SU-DHL-6 (cell line): ENCODE data around the gene DCLK1.

Source experiments
- H2AFZ ChIP-seq: fragments of 200-600 bp; sonication (generic); 2 replicates; pipeline ENCODE4 v1.6.1; 2014; ENCODE audit warnings: low read depth, mild to moderate bottlenecking, moderate library complexity, mixed read lengths, antibody characterized with exemption, low read length; ENCODE audit not compliant: severe bottlenecking
- H3F3A ChIP-seq: fragments of 200-600 bp; shearing (Covaris generic); 2 replicates; pipeline ENCODE4 v1.6.0; 2016; ENCODE audit warnings: antibody characterized with exemption, mild to moderate bottlenecking; ENCODE audit not compliant: insufficient read depth
- H3K27ac ChIP-seq: fragments of 200-600 bp; sonication (generic); 2 replicates; pipeline ENCODE4 v1.5.1; 2016; ENCODE audit warnings: low read depth, mild to moderate bottlenecking, low read length, moderate library complexity, mixed read lengths
- H3K27me3 ChIP-seq: fragments of 200-600 bp; sonication (generic), shearing (Covaris generic); 2 replicates; pipeline ENCODE4 v1.6.0; 2014; ENCODE audit warnings: mild to moderate bottlenecking, low read length
- H3K36me3 ChIP-seq: fragments of 200-600 bp; sonication (generic); 2 replicates; pipeline ENCODE4 v1.6.1; 2014; ENCODE audit warnings: mild to moderate bottlenecking, low read length, mixed read lengths
- H3K4me2 ChIP-seq: fragments of 300-600, 200-600 bp; shearing (Covaris generic), sonication (generic); 2 replicates; pipeline ENCODE4 v1.6.0; 2014; ENCODE audit warnings: low read length, low read depth, mild to moderate bottlenecking; ENCODE audit not compliant: poor library complexity, severe bottlenecking
- H3K4me3 ChIP-seq: fragments of 200-600 bp; sonication (generic); 2 replicates; pipeline ENCODE4 v1.5.1; 2014; ENCODE audit warnings: antibody characterized with exemption, low read length, mild to moderate bottlenecking, mixed read lengths; ENCODE audit not compliant: insufficient read depth, poor library complexity, severe bottlenecking
- H3K79me2 ChIP-seq: fragments of 200-600 bp; sonication (generic); 2 replicates; pipeline ENCODE4 v1.6.1; 2014; ENCODE audit warnings: mild to moderate bottlenecking, low read length, moderate library complexity; ENCODE audit not compliant: insufficient read depth
- H3K9ac ChIP-seq: fragments of 200-600 bp; sonication (generic); 2 replicates; pipeline ENCODE4 v1.7.0; 2014; ENCODE audit warnings: mild to moderate bottlenecking, low read length
- H3K9me2 ChIP-seq: fragments of 200-600 bp; sonication (generic); replicated peaks from 2 replicates; pipeline ENCODE4 v1.6.1; 2014; ENCODE audit warnings: low read length; ENCODE audit not compliant: insufficient read depth
- H3K9me3 ChIP-seq: fragments of 200-600 bp; sonication (generic); 2 replicates; pipeline ENCODE4 v1.6.1; 2014; ENCODE audit warnings: low read length, mixed read lengths; ENCODE audit not compliant: insufficient read depth
- H4K20me1 ChIP-seq: fragments of 200-600 bp; sonication (generic); 2 replicates; pipeline ENCODE4 v1.6.1; 2014; ENCODE audit warnings: low read depth, mild to moderate bottlenecking, antibody characterized with exemption, low read length, moderate library complexity, mixed read lengths
- EZH2phosphoT487 ChIP-seq: fragments of 200-600 bp; sonication (generic), shearing (Covaris generic); conservative IDR thresholded peaks from 2 replicates; pipeline ENCODE4 v1.6.1; 2018; ENCODE audit warnings: mild to moderate bottlenecking, antibody characterized with exemption, low read length, moderate library complexity, mixed read lengths
- TF ChIP-seq, protein P1 (sequence below): fragments of 200-600 bp; sonication (generic); IDR thresholded peaks from one replicate; pipeline ENCODE4 v1.5.1; 2017; ENCODE audit warnings: antibody characterized with exemption, mild to moderate bottlenecking, low read length, moderate library complexity; ENCODE audit not compliant: insufficient read depth, poor library complexity, severe bottlenecking

The DCLK1 gene

GRCh38 chr13:35859981-35860380, 271.2 kb downstream of the DCLK1 start:
- Histone ChIP-seq H3K79me2 (no peaks in the 10 kb centered on the region), H3K4me3 (no peak overlapping the region), H2AFZ (no peak overlapping the region), H3K36me3 (no peaks in the 10 kb centered on the region), H3K27ac (no peak overlapping the region), H4K20me1 (no peaks in the 10 kb centered on the region), H3K9ac (no peak overlapping the region), H3K9me2 (no peaks in the 10 kb centered on the region), H3K27me3 (no peaks in the 10 kb centered on the region), H3K4me2 (no peak overlapping the region), H3F3A (no peaks in the 10 kb centered on the region), H3K9me3 (no peaks in the 10 kb centered on the region)
- TF ChIP-seq, protein P1, sequence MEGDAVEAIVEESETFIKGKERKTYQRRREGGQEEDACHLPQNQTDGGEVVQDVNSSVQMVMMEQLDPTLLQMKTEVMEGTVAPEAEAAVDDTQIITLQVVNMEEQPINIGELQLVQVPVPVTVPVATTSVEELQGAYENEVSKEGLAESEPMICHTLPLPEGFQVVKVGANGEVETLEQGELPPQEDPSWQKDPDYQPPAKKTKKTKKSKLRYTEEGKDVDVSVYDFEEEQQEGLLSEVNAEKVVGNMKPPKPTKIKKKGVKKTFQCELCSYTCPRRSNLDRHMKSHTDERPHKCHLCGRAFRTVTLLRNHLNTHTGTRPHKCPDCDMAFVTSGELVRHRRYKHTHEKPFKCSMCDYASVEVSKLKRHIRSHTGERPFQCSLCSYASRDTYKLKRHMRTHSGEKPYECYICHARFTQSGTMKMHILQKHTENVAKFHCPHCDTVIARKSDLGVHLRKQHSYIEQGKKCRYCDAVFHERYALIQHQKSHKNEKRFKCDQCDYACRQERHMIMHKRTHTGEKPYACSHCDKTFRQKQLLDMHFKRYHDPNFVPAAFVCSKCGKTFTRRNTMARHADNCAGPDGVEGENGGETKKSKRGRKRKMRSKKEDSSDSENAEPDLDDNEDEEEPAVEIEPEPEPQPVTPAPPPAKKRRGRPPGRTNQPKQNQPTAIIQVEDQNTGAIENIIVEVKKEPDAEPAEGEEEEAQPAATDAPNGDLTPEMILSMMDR, result no peak
- TF ChIP-seq EZH2phosphoT487, result no peak

DNA sequence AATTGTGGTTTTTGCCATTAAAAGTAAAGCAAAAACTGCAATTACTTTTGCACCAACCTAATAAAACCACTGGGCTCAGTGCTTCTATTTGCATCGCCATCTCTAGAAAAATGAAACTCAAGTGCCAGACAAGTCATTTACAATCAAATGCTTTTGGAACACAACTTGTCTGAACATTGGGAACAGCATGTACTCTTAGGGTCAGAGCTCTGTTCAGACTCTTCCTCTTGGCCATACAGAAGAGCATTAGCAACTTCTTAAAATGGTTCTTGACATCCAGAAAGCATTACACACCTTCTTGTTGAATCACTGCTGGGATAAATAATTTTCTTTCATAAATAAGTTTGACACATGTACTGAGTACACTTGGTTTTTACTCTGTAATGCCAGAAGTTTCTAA, 272.5 kb downstream of the DCLK1 start:
- TF ChIP-seq, protein P1, result no peak
- no peak for TF ChIP-seq EZH2phosphoT487
- Histone ChIP-seq H3K4me3 (no peak overlapping the region), H3K79me2 (no peaks in the 10 kb centered on the region), H4K20me1 (no peaks in the 10 kb centered on the region), H3K9me3 (no peaks in the 10 kb centered on the region), H2AFZ (no peak overlapping the region), H3K9me2 (no peaks in the 10 kb centered on the region), H3F3A (no peaks in the 10 kb centered on the region), H3K4me2 (no peak overlapping the region), H3K27ac (no peak overlapping the region), H3K9ac (no peak overlapping the region), H3K36me3 (no peaks in the 10 kb centered on the region), H3K27me3 (no peaks in the 10 kb centered on the region)

DNA sequence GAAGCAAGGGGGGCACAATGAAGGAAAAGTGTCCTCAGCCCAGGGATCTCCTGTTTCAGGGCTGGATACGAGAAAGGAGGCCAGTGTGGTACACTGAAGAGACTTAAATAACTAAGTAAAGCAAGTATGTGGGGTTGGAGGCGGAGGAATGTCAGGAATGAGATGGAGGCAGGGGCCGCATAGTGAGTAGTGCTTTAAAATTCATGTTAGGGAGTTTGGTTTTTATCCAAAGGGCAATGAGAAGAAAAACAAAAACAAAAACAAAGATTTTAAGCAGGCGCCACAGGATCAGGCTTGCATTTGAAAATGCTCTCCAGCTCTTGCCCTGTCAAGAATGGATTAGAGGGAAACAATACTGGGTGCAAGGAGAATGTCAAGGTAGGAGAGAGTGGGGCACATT, 273.4 kb downstream of the DCLK1 start:
- no peaks in the 10 kb centered on the region for H3F3A ChIP-seq
- no peak overlapping the region for H3K4me2 ChIP-seq
- no peaks in the 10 kb centered on the region for H3K9me2 ChIP-seq
- H2AFZ ChIP-seq, result no peak overlapping the region
- H3K27me3 ChIP-seq, result no peaks in the 10 kb centered on the region
- no peak overlapping the region for H3K9ac ChIP-seq
- H4K20me1 ChIP-seq, result no peaks in the 10 kb centered on the region
- no peaks in the 10 kb centered on the region for H3K79me2 ChIP-seq
- TF ChIP-seq EZH2phosphoT487, result no peak
- TF ChIP-seq, protein P1, result no peak
- no peak overlapping the region for H3K27ac ChIP-seq
- no peaks in the 10 kb centered on the region for H3K36me3 ChIP-seq
- H3K9me3 ChIP-seq, result no peaks in the 10 kb centered on the region
- H3K4me3 ChIP-seq, result no peak overlapping the region
